Spleen (tissue), 7 donors: ENCODE results near the gene NRSN2.

ENCODE experiments used
- CTCF ChIP-seq, 11 experiments: fragments of 200-600 bp in 7 of 11; fragments of 450-650 bp in 4 of 11; sonication (generic) in 4 of 11; IDR thresholded peaks in 8 of 11; conservative IDR thresholded peaks in 3 of 11; 1 replicate in 7 of 11; 2 replicates in 4 of 11; pipeline versions ENCODE4 v1.4.0 to v1.8.0; 2016 to 2021; ENCODE audit warnings: antibody characterized with exemption in 11 of 11, inconsistent platforms in 4 of 11, mild to moderate bottlenecking in 1 of 11
- POLR2A ChIP-seq, 3 donors: fragments of 450-650 bp; IDR thresholded peaks; one replicate each; pipeline ENCODE4 v1.5.1; 2017; ENCODE audit warnings: antibody characterized with exemption in 3 of 3, mild to moderate bottlenecking in 1 of 3
- POLR2AphosphoS5 ChIP-seq, 3 donors: sonication (generic); formaldehyde crosslinking; IDR thresholded peaks; one replicate each; pipeline ENCODE4 v1.5.1; 2017; ENCODE audit warnings: antibody characterized with exemption in 3 of 3
- donor health status: DM: no; HTN: no; CAD: no; lungs with moderate emphysema.
- donor health status: DM: no; HTN: no; CAD: no.
- donor health status: DM: no; HTN: no; CAD: no.

- TF ChIP-seq POLR2A (IDR thresholded peaks at IDR 0.05) (no peak), CTCF (IDR thresholded peaks at IDR 0.05 in 8 of 11, conservative IDR thresholded peaks at IDR 0.05 in 3 of 11) (no peak), POLR2AphosphoS5 (IDR thresholded peaks at IDR 0.05) (peak in 2 of 3 donors; percentile 58 to 64)
Measured at GRCh38 chr20:346640-347316, at the start of gene NRSN2.
